Measurements from ENCODE around the gene ZNF687. TPM values are rescaled to one million over a fixed set of nuclear protein-coding genes. Genes with fewer than 3 reads are reported as not detected.

ZNF687 gene, protein sequence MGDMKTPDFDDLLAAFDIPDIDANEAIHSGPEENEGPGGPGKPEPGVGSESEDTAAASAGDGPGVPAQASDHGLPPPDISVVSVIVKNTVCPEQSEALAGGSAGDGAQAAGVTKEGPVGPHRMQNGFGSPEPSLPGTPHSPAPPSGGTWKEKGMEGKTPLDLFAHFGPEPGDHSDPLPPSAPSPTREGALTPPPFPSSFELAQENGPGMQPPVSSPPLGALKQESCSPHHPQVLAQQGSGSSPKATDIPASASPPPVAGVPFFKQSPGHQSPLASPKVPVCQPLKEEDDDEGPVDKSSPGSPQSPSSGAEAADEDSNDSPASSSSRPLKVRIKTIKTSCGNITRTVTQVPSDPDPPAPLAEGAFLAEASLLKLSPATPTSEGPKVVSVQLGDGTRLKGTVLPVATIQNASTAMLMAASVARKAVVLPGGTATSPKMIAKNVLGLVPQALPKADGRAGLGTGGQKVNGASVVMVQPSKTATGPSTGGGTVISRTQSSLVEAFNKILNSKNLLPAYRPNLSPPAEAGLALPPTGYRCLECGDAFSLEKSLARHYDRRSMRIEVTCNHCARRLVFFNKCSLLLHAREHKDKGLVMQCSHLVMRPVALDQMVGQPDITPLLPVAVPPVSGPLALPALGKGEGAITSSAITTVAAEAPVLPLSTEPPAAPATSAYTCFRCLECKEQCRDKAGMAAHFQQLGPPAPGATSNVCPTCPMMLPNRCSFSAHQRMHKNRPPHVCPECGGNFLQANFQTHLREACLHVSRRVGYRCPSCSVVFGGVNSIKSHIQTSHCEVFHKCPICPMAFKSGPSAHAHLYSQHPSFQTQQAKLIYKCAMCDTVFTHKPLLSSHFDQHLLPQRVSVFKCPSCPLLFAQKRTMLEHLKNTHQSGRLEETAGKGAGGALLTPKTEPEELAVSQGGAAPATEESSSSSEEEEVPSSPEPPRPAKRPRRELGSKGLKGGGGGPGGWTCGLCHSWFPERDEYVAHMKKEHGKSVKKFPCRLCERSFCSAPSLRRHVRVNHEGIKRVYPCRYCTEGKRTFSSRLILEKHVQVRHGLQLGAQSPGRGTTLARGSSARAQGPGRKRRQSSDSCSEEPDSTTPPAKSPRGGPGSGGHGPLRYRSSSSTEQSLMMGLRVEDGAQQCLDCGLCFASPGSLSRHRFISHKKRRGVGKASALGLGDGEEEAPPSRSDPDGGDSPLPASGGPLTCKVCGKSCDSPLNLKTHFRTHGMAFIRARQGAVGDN
- total RNA-seq, result 10 to 100 TPM; 48.1 to 52.2 (median 48.6) TPM
- total RNA-seq (2013), result 18.0 TPM

DNA sequence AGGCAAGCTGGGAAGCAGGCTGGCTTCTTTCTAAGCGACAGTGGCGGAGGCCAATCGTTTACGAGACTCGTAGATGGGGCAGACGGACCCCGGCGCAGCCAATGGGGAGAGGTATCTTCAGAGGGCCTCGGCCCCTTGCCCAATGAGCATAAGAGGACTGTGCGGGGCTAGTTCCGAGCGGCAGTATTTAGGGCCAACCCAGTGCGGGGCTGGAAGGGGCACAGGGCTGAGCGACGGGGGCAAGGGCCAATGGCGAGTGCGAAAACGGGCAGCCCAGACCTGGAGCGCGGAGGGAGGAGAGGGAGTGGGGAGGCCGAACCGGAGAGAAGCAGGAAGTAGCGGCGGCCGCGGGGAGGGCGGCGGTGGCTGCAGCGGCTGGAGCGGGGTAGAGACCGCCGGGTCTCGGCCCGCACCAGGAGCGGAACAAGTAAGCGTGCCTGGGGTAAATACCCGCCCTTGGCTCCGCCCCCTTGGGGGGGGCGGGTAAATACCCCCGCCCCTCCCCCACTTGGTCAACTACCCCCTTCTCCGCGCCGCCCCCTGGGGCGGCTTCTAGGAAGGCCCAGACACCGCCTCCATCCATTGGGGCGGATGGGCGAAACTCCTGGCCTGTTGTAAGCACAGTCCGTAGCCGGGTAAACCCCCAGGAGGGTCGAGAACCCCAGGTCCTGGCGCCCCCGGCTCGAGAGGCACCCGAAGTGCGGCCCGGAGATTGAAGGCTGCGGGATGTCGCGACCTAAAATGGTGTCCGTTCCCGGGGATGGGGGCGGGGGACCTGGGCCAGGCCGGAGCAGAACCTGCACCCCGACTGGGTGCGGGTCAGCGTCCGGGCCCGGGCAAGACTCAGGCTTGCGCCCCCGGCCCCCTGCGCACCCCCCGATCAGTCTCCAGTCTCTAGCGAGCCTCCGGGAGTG lies at the start of gene ZNF687:
TSS of gene ZNF687 (plus strand) at position 331 of the 914 bp plus-strand sequence. CDS start 3,993 bp downstream, outside the sequence.
- H3K36me3 Mint-ChIP-seq, result no peaks in the 10 kb centered on the region
- H3K27ac ChIP-seq (ENCODE audit: low read length), result peak within 1 kb of the TSS; percentile 93
- H3K27me3 ChIP-seq (ENCODE audit: control insufficient read depth, insufficient read depth, low read length), result no peaks in the 10 kb centered on the region
- DNase-seq (peak; percentile 98 to 99), ATAC-seq (peak; percentile 80 to 94 (median 84))
- peaks cover 31 to 33% of the 10 kb centered on the region in 2 donors for H3K4me1 Mint-ChIP-seq
- peaks cover 24% of the 10 kb centered on the region for H3K4me1 ChIP-seq (ENCODE audit: control insufficient read depth, insufficient read depth, low read length)
- peak within 1 kb of the TSS; percentile 95 to 100 for H3K27ac Mint-ChIP-seq
- no peaks in the 10 kb centered on the region for H3K9me3 ChIP-seq (ENCODE audit: control insufficient read depth, insufficient read depth, low read length)
- peaks cover 18% of the 10 kb centered on the region for H3K36me3 ChIP-seq (ENCODE audit: control insufficient read depth, insufficient read depth, low read length)
- peak within 1 kb of the TSS; percentile 98 for H3K4me3 Mint-ChIP-seq
- H3K9me3 Mint-ChIP-seq, result no peaks in the 10 kb centered on the region
- WGBS (ENCODE audit: insufficient coverage), result under 1% methylated on average over 70 of the region's 74 CpGs
- TF ChIP-seq, protein P1, sequence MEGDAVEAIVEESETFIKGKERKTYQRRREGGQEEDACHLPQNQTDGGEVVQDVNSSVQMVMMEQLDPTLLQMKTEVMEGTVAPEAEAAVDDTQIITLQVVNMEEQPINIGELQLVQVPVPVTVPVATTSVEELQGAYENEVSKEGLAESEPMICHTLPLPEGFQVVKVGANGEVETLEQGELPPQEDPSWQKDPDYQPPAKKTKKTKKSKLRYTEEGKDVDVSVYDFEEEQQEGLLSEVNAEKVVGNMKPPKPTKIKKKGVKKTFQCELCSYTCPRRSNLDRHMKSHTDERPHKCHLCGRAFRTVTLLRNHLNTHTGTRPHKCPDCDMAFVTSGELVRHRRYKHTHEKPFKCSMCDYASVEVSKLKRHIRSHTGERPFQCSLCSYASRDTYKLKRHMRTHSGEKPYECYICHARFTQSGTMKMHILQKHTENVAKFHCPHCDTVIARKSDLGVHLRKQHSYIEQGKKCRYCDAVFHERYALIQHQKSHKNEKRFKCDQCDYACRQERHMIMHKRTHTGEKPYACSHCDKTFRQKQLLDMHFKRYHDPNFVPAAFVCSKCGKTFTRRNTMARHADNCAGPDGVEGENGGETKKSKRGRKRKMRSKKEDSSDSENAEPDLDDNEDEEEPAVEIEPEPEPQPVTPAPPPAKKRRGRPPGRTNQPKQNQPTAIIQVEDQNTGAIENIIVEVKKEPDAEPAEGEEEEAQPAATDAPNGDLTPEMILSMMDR (IDR thresholded peaks at IDR 0.05), result no peak
- intact Hi-C loops (cut with micrococcal nuclease), result loop anchor here (1.0 to 5.0 kb wide), 8 partner anchors 9 to 509 kb away; partner anchors contain the start of genes CDC42SE1, PI4KB, PSMB4 and PSMD4
- peak within 1 kb of the TSS; percentile 82 for H3K4me3 ChIP-seq (ENCODE audit: low read length)
- H3K27me3 Mint-ChIP-seq (ENCODE audit: low read depth in 2 of 2), result no peaks in the 10 kb centered on the region

DNA sequence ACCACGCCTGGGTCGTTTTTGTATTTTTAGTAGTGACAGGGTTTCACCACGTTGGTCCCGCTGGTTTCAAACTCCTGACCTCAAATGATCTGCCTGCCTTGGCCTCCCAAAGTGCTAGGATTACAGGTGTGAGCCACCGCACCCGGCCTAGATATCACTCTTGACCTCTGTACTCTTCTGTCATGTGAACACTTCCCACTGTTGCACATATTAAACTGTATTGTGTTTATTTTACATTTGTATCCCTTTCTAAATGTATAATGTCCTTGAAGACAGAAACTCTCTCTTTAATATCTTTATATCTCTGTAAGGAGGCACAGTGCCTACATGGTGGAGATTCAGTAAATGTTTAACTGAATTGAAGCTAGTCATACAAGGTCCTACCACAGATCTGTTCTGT lies 46.9 kb upstream of the ZNF687 start:
- Mint-ChIP-seq H3K4me1 (no peaks in the 10 kb centered on the region), H3K36me3 (peaks cover 46% of the 10 kb centered on the region), H3K27ac (no peak overlapping the region), H3K9me3 (no peaks in the 10 kb centered on the region), H3K4me3 (no peak overlapping the region), H3K27me3 (ENCODE audit: low read depth in 2 of 2) (no peaks in the 10 kb centered on the region)
- TF ChIP-seq, protein P1 (IDR thresholded peaks at IDR 0.05), result no peak
- Histone ChIP-seq H3K4me1 (ENCODE audit: control insufficient read depth, insufficient read depth, low read length) (no peaks in the 10 kb centered on the region), H3K4me3 (ENCODE audit: low read length) (no peak overlapping the region), H3K27me3 (ENCODE audit: control insufficient read depth, insufficient read depth, low read length) (no peaks in the 10 kb centered on the region), H3K9me3 (ENCODE audit: control insufficient read depth, insufficient read depth, low read length) (no peaks in the 10 kb centered on the region), H3K27ac (ENCODE audit: low read length) (no peak overlapping the region), H3K36me3 (ENCODE audit: control insufficient read depth, insufficient read depth, low read length) (peaks cover 91% of the 10 kb centered on the region)
- intact Hi-C loops (cut with micrococcal nuclease), result no loop called here
- no peak for DNase-seq
- ATAC-seq, result no peak
- 88% methylated on average over 6 of the region's 6 CpGs for WGBS (ENCODE audit: insufficient coverage)

DNA sequence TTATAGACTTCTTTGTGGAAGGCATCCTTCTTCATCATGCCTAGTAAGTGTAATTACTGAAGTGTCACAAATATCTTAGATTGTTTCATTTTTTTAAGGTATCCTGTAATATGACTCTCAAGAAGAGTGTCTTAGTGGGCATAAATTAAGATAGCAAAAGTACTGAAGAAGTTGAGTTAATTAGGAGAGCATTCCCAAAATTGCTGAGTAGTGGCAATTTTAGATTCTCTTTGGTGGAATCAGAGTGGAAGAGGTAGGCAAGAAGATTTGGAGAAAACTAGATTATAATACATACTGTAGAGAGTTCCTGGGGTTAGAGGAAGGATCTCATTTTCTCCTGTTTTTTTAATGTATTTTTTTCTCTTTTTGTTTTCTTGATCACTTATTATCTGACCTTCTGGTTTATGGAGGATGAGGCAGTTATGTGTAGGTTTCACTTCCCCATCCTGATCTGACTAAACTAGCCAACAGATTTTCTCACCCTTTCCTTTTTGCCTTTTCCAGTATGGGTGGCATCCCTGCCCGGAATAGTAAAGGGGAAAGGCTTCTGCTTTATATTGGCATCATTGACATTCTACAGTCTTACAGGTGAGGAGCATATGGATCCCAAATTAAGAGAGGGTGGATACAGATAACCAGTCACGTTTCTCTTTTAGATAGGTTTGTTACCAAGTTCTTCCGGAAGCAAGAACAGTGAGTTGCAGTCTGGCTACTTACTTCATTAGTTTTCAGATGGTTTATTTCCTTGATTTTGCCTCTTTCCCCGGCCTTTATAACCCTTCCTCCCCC lies 44.2 kb upstream of the ZNF687 start:
- TF ChIP-seq, protein P1 (IDR thresholded peaks at IDR 0.05), result no peak
- Mint-ChIP-seq H3K36me3 (peaks cover 42% of the 10 kb centered on the region), H3K27me3 (ENCODE audit: low read depth in 2 of 2) (no peaks in the 10 kb centered on the region), H3K4me3 (no peak overlapping the region), H3K27ac (no peak overlapping the region), H3K9me3 (no peaks in the 10 kb centered on the region), H3K4me1 (no peaks in the 10 kb centered on the region)
- intact Hi-C loops (cut with micrococcal nuclease), result no loop called here
- Histone ChIP-seq H3K4me1 (ENCODE audit: control insufficient read depth, insufficient read depth, low read length) (no peaks in the 10 kb centered on the region), H3K27ac (ENCODE audit: low read length) (no peak overlapping the region), H3K27me3 (ENCODE audit: control insufficient read depth, insufficient read depth, low read length) (no peaks in the 10 kb centered on the region), H3K9me3 (ENCODE audit: control insufficient read depth, insufficient read depth, low read length) (no peaks in the 10 kb centered on the region), H3K4me3 (ENCODE audit: low read length) (no peak overlapping the region), H3K36me3 (ENCODE audit: control insufficient read depth, insufficient read depth, low read length) (peaks cover 81% of the 10 kb centered on the region)
- DNase-seq, result no peak
- ATAC-seq, result no peak
- WGBS (ENCODE audit: insufficient coverage), result 100% methylated on average over 3 of the region's 4 CpGs

Measured in natural killer cell (primary cell).